CMK (cell line): ENCODE results near the gene BRMS1L.
A peak's percentile ranks its signal among the peaks of the same experiment; 100 is the strongest.
"Not testable (repeated sequence)": the region's sequence is repeated elsewhere in the genome, so short reads cannot be mapped to it uniquely, and the experiment has no call there.

ENCODE experiments used
- DNase-seq: peaks from one replicate; pipeline ENCODE4 v3.0.0-alpha.2; 2010; ENCODE audit warnings: low read depth

The BRMS1L gene

DNA sequence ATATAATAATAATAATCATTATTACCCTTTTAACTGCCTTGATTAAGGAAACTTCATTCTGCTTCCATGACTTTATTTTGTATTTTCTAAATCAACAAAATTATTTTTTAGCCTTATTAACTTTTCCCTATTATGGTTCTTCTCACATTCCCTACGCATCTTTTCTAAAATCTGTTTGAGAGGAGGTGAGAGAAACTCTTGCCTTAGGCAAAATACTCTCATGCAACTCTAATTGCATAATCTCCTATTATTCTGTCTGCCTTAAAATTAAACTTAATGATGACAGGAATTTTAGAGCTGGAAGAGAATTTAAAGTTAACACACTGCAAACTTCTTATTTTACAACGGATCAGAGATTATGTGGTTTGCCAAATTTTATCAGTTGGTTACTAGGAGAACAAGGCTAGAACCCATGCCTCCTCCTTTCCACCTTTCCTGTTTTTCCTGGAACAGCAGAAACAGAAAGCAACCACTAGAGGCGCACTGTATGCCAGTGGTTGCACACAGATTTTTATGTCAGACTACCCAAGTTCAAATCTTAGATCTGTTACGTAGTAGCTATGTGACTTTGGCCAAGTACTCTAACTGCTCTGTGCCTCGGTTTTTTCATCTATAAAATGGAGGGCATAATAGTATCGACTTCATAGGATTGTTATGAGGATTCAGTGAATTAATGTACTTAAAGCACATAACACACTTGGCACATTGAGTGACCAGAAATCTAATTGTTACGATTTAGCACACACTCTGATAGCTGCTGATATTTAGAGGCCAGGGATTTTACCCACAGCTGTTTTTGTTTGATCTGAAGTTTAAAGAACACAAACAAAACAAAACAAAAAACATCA is 4.3 kb upstream of the BRMS1L start:
- peak; percentile 29 for DNase-seq

DNA sequence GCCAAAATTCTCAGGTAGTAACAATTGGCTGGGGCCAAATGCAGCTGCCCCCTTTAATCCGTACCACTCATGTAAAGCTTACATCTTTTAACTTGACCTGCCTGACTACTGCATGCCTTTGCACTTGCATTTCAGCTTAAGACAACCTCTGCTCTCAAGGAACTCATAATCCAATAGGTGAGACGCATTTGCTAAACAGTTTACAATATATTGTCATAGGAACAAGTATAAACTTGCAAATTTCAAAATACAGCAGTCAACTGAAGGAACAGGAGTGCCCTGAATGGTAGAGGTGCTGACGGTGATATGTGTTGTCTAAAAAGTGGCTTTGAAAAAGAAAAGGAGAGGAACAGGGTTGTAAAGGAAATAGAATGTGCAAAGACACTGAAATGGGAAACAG is 3.6 kb upstream of the BRMS1L start:
- DNase-seq = no peak

- not testable (repeated sequence) for DNase-seq
Measured at GRCh38 chr14:35824446-35825165, 1.5 kb upstream of the BRMS1L start.

GRCh38 chr14:35825968-35826217 is 245 bp upstream of the BRMS1L start:
- DNase-seq = no peak

DNA sequence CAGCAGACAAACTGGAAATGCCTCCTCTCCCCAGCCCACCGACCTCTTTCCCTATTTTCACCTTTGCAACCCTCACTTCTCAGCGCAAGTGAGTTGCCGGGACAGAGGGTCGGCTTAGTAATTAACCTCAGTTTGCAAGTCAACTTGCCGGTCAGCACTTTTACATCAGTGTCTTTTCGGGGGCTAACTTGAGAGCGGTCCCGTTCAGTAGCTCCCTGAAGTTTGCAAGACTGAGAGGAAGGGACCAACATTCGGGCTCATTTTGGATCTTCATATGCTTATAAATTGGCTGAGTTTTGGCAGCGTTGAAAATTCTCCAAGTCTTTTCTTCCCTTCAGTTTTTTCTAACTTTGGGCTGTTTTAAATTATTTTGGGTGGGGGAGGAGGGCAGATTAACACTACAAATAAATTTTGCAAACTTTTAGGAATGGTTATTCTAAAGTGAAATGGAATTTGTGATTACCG is 846 bp downstream of the BRMS1L start:
- DNase-seq = no peak

DNA sequence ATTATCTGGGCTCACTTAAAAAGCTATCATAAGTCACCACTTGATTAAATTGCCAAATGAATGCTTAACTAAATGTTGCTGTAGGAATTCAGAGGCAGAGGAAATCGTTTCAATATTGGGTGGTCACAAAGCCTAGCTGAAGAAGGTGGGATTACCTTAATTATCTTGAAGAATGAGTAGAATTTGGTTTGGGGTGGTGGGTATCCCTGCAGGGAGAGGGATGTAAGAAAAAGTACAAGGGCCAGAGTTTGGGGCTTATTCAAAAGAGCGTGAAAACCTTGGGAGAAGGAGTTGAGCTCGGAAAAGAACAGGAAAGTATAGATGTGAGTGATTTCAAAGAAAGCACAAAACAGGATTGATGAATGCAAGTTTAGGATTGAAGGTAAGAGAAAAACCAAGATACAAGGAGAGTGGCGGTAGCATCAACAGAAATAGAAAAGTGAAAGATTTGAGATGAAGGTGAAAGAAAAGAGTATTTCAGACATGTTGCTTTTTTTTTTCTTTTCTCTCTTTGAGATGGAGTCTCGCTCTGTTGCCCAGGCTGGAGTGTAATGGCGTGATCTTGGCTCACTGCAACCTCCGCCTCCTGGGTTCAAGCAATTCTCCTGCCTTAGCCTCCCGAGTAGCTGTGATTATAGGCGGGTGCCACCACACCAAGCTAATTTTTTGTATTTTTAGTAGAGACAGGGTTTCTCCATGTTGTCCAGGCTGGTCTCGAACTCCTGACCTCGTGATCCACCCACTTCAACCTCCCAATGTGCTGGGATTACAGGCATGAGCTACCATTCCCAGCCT is 1.7 kb downstream of the BRMS1L start:
- DNase-seq = no peak

DNA sequence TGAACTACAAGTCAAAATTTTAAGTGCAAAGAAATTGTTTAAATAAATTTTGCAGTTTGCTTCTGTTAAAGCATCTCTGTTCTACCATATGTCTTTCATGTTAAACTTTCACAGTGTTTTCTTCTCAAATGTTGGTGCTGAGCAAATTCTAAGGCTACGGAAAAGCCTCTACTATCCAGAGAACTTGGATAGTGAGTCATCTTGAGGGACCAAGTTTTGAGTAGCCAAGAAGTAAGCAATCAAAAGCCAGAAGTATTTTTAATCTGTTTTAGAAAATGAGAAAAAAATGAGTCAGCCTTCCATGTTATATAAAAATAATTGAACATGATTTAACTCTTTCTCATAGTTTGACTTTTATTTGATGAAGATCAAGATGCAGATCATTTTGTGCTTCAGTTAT is 3.3 kb downstream of the BRMS1L start:
- no peak for DNase-seq

DNA sequence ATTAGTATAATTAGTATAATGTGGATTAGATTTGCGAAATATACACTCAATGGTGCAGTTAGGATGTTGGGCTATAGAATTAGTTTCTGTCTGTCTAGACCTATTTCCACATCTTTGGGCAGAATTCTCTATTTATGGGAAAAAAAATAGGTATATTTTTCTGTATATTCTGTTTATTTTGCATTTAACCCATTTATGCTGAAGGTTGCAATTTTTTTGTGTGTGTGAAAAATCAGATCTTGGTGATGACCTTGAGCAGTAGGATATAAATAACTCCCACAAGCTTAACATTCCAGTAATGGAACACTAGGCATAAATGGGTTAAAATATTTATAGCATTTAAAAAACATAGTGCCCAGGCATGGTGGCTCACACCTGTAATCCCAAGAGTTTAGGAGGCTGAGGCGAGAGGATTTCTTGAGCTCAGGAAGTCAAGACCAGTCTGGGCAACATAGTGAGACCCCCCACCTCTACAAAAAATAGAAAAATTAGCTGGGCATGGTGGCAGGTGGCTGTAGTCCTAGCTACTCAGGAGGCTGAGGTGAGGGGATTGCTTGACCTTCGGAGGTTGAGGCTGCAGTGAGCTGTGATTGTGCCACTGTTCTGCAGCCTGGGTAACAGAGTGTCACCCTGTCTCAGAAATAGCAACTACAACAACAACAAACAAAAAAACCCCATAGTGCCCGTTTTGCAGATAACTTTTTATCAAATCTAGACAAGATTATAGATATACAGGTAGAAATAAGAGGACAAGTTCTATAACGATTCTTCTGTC is 9.3 kb downstream of the BRMS1L start:
- DNase-seq = no peak

DNA sequence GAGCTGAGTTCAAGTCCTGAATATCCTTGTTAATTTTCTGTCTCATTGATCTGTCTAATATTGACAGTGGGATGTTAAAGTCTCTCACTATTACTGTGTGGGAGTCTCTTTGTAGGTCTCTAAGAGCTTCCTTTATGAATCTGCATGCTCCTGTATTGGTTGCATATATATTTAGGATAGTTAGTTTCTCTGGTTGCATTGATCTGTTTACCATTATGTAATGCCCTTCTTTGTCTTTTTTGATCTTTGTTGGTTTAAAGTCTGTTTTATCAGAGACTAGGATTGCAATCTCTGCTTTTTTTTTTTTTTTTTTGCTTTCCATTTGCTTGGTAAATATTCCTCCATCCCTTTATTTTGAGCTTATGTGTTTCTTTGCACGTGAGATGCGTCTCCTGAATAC is 15.6 kb downstream of the BRMS1L start:
- not testable (repeated sequence) for DNase-seq

DNA sequence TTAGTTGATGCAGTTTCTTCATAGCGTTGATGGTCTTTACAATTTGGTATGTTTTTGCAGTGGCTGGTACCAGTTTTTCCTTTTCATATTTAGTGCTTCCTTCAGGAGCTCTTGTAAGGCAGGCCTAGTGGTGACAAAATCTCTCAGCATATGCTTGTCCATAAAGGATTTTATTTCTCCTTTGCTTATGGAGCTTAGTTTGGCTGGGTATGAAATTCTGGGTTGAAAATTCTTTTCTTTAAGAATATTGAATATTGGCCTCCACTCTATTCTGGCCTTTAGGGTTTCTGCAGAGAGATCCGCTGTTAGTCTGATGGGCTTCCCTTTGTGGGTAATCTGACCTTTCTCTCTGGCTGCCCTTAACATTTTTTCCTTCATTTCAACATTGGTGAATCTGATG is 16.1 kb downstream of the BRMS1L start:
- not testable (repeated sequence) for DNase-seq

- no peak for DNase-seq
Measured at GRCh38 chr14:35844494-35844893, 18.4 kb downstream of the BRMS1L start.

- DNase-seq = no peak
Measured at GRCh38 chr14:35847636-35848035, 21.5 kb downstream of the BRMS1L start.

GRCh38 chr14:35849122-35849521 is 23.0 kb downstream of the BRMS1L start:
- no peak for DNase-seq

DNA sequence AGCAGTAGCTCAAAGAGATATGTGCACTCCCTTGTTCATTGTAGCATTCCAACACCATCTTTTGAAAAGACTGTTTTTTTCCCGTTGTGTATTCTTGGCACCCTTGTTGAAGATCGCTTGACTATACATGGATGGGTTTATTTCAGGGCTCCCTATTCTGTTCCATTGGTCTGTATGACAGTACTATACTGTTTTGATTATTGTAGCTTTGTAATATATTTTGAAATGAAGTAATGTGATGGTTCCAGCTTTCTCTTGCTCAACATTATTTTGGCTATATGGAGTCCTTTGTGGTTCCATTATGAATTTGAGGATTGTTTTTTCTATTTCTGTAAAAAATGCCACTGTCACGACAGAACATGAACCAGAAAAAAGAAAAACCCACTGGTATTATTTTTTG is 25.7 kb downstream of the BRMS1L start:
- no peak for DNase-seq

- no peak for DNase-seq
Measured at GRCh38 chr14:35853225-35853624, 27.1 kb downstream of the BRMS1L start.

DNA sequence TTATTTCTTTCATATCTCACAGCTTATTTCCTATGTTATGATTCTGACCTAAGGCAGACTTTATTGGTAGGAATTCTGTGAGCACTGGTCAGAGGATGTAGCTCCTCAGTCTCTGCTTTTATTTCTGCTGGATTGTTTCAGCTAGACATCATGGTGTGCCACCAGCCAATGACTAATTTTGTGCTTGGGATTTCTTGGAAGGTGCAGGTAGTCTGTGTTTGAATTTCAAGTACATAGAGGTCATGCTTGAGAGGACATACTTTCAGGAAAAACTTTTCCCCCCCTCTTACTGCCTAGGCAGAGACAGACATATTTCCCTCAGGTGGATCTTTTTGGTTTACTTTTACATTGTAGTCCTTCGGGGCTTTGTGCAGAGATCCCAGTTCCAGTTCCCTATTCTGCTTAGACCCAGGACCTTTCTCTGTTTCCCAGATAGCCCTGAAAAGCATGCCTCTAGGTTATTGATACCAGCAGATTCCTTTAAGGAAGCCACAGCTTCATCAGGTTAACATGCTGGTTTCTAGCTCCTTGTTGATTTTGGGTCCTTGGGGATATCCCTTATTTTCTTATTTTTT is 28.6 kb downstream of the BRMS1L start:
- no peak for DNase-seq

DNA sequence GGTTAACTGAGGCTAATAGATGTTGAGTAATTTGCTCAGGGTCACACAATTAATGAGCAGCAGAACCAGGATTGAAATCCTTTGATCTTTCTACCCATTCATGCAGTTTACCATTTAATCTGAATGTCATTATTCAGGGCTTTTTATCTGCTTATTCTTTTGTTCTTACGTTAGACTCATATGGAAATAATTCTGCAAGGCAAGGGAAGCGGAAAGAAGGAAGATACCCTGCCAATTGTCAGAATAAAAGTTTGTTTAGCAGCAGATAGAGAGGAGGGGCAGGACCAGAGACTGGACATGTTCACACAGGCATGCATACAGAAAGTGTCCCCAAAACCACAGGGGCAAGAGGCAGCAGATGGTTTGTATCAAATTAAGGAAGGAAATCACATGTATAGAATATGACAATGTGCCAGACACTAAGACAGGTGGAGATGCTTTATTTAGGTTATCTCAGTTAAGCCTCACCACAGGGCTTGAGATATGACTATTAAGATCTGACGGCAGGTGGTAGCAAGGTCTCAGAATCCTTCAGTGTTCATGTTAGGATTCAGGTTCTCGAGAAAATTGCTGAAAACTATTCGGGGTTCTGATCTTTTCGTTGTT is 29.8 kb downstream of the BRMS1L start:
- DNase-seq = no peak

- DNase-seq = no peak
Measured at GRCh38 chr14:35858521-35859209, 32.5 kb downstream of the BRMS1L start.

DNA sequence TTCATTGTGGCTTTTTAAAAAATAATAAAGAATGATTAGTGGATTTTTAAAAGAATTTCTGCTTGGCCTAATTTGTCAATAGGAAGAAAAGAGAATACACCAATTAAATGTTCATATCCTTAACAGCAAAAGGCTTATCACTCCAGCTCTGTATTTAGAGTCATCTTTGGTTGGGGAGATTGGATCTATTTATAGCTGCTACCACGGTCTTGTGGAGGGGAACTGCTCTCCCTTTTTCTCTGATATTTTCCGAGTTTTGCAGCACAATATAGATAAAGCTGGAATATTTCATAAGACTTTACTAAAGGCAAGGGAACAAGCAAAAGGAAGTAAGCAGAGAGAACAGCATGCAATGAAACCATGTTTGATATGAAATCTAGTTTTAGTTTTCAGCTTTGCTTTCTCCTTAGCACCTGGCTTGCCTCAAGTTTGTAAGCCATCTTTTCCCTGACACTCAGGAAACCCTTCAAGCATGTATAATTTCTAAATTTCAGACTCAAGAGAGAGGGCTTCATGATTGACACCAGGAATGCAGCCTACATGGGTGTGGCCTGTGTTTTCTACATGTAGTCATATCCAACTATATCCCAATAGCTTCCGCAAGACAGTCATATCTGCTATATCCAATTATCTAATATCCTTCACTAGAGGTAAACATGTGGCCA is 35.2 kb downstream of the BRMS1L start:
- no peak for DNase-seq
